Fibroblast of skin of back (primary cell): ENCODE measurements around the gene ZBTB34.

Experiments used
- DNase-seq: peaks from one replicate; pipeline ENCODE4 v3.0.0-alpha.2; 2013

The ZBTB34 gene

DNA sequence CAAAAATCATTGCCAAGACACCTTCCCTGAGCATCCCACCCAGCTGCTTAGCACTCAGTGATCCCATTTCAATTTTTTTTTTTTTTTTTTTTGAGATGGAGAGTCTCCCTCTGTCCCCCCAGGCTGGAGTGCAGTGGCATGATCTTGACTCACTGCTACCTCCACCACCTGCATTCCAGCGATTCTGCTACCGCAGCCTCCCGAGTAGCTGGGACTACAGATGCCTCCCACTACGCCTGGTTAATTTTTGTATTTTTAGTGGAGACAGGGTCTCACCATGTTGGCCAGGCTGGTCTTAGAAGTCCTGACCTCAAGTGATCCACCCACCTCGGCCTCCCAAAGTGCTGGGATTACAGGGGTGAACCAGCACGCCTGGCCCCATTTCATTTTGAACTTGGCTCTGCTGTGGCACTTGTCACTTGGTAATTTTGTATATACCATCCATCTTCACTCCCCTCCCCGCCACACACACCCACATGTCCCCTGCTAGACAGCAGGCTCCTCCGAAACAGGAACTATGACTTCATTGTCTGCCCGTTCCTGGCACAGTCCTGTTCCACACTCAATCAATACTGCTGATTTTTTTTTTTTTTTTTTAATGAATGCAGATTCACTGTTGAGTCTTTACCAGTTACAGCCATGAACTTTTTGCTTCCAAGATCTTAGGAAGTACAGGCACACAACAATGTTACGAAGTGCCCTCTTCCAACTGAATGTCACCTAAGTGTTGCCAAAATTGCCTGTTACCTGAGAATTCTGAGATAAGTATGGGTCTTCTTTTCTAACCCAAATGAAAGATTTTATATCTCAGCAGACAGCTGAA lies 17.3 kb upstream of the ZBTB34 start:
- DNase-seq, result no peak

DNA sequence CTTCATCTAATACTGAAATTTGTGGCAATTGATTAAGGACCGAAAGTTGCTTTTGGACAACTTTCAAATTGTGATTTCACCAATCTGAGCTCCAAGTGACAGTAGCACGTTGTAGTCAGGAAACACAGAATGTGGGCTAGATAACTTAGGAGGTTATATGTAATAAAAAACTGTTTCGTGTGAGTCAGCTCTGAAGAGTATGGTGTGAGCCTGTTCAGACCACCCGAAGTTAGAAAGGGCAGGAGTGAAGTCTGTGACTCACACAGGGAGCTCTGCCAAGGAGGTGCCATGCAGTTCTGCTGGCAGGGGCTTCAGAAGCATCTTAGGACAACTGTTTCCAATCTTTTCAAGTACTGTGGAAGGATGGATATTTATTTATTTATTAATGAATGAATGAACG lies 16.4 kb upstream of the ZBTB34 start:
- DNase-seq, result peak; percentile 81

DNA sequence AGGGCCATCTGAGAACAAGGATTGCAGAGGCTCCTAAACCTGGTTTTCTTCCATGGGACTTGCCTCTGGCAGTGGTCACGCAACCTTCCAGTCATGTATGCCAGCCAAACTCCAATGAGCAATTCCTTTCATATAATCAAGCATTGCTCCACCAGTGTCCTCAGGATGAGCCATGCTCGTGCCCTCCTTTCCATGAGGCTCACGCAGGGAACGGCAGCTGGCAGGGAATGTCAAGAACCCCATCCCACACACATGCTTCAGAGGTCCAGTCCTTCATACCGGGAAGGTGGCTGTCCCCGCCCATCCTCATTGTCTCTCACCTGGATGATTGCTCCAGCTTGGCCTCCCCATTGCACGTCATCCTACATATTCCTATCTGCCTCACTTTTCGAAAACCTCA lies 13.4 kb upstream of the ZBTB34 start:
- DNase-seq, result no peak

DNA sequence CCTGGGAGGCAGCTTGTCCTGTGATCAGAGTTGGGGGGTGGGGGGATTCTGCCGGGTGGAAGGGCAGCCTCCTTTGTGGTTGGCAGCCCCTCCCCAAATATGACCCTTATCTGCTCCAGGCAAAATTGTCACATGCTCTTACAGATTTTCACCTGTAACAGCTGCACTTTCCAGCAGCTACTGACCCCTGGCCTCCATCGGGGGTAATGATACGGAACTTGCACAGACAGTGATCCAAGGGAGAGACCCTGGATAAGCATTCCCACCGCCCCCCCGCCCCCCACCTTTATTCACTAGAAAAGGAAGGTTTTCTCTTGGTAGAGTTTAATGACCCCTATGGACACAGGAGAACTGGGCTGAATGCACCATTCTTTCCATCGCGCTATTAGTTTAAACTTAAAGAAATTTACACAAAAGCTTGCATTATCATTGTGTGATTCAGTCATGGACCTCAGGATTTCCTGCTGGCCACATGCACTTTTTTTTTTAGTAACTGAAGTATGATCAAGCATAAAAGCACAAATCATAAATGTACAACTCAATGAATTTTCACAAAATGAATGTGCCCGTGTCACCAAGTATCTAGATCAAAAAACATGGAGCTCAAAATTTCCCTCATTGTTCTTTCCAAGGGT lies 10.7 kb upstream of the ZBTB34 start:
- no peak for DNase-seq

DNA sequence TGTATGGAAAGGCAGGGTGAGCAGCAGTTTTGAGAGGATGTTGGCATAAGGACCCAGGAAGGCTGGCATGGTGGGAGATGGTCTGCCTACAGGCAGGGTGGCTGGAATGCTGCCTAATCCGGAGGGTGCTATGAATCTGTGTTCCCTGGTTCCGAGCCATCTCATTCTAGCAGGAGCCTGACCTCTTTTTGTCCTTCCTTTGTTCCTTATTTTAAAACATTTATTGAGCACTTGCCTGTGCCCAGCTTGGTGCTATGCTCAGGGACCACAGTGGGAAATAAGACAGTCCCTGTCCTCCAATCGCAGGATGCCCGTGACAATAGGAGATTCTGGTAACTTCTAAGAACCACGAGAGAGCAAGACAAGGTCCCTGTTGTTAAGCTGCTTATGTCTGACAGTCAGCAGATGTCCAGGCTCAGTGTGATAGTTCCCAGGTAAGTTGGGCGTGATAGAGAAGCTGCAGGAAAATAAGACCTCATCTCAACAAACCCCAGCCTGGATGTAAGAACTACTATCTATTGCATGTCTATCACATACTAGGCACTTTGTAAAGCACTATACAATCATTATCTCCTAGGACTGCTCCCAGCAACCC lies 9.1 kb upstream of the ZBTB34 start:
- DNase-seq, result no peak

DNA sequence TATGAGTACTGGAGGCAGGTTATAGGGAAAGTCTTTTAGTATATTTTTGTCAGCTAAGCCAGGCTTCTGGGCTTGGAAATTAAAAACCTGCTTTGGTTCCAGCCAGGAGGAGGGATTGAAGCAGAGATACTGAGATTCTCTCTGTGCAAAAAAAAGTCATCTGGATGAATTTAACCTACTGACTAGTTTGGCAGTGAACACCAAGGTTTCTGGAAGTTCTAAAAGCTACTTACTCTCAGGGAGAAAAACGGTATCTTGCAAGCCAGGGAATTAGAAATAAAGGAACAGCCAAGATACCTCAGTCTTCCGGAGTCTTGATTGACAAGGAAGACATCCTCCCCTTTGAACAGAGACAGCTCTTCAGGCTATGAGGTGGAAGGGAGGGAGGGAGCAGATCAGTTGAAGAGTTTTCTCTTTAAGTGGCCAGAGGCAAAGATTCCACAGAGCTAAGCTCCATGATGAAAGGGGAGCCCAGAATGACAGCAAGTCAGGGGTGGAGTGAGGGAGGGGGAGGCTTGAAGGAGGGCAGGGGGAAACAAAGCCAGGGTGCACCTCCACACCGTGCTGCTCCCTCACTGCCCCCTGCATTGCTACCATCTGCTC lies 8.3 kb upstream of the ZBTB34 start:
- no peak for DNase-seq

DNA sequence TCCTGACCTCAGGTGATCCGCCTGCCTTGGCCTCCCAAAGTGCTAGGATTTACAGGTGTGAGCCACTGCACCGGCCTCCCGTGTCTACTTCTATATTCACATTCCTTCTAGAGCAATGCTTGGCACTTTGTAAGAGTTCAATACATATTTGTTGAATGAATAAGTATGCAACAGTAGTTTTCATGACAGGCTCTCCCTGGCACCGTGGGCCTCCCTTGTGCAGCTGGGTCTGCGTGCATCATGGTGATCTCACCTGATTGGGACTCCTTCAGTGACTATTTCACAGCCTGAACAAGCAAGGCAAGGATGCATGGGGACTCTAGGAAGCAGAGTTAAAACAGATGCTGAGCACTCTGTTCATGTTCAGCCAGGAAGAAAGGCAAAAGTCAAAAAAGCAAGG lies 6.8 kb upstream of the ZBTB34 start:
- DNase-seq, result peak; percentile 61

DNA sequence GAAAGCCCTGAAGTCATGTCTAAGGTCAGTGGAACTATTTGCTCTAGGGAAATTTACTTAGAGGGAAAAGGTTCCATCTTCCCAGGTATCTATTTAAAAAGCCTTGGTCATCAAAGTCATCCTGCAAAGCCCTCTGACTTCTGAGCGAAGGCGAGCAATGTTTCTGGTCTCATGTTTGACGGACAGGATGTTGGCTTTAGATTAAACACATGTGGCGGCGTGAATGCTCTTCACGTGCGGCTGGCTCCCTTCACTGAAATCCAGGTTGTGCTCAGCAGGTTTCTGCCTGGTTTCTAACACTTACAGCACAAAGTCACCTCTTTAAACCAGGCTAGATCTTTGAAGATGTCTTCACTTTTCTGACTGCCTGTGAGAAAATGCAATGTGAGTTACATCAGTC lies 5.7 kb upstream of the ZBTB34 start:
- no peak for DNase-seq

DNA sequence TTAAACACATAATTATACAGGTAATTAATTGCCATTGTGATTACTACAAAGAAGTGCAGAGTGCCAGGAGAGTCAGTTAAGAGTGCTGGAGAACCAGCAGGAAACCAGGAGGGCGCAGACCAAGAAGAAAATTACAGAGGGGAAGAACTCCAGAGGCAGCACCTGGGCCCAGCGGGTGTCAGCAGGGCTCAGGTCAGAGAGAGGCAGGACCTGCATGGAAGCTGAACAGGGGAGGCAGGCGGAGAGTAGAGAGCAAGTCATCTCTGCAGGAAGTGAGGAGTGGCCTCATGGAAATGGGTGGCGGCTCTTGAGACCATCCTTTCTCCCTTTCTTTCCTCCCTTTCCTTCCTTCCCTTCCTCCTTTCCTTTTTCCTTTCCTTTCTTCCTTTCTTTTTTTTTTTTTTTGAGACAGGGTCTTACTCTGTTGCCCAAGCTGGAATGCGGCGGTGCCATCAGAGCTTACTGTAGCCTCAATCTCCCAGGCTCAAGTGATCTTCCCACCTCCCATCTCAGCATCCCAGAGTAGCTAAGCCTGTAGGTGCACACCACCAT lies 4.0 kb upstream of the ZBTB34 start:
- DNase-seq, result no peak

DNA sequence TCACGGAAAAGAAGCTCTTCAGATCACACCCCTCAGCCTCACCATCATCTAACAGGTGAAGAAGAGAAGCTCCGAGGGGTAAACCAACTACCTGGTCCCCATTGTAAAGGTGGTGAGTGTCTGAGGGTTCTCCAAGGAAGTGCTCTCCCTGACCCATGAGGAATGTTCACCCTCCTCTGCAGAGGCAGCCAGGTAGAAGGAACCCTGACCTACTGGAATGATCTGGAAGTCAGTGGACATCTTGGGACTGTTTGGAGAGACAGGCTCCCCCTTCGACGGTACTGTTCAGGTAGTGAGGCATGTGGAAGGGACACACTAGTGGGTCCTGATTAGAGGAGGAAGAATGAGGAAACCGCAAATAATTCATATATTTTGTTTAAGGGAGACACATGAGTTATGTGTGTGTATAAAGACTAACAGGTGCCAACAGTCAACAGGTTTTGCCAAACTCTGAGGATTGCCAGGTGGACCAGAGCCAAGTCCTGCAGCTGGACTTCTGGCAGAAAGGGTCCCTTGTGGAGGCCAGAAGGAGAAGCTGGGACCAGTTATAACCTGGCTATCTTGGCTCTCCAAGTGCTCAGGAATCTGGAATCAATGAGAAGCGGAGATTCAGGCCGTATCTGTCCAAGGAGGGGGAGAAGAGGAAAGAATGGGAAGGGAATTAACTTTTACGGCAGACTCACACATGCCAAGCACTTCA lies 3.0 kb upstream of the ZBTB34 start:
- no peak for DNase-seq

DNA sequence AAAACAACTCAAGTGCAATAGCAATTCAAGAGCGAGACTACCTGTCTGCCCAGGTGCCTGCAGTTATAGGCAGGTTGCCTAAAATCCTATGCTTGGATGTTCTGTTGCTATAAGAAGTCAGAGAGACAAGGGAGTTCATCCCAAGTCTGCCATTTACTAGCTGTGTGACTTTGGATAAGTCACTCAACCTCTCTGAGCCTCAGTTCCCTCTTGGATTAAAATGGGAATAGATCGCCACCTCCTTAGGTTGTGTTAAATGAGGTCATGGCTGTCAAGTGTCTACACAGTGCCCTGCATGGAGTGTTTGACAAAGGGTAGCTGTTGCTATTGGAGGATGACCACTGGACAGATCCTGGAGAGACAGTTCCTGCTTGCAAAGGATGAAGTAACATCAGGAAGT lies 1.3 kb upstream of the ZBTB34 start:
- no peak for DNase-seq

DNA sequence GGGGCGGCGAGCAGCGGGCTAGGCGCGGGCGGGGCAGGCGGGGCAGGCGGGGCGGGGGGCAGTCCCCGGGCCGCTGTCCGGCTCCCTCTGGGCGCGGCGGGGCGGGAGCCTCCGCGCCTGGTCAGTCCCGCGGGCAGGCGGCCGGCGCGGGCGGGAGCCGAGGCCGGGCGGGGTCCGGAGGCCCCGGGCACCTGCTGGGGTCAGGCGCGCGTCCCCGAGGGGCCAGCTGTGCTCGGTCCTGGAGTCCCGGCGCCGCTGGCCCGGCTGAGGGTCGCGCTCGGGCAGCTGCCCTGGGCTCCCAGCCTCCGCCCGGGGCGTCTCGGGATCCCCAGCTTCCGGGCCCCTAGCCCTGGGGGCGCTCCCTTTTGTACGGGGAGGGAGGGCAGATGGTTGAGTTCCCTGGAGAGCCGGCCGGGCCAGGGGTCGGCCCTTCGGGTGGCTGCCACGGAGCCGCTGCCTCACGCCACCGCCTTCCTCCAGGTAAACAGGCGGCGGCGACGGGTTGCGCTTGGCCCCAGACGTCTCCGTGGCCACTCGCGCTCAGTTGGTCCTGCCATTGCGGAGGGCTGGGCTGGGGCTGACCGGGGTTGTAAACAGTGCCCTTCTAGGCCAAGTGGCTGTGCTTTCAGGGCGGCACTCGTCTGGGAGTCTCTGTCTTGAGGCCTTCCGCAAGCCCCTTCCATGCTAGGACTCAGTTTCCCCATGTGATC lies 473 bp downstream of the ZBTB34 start:
- peak; percentile 16 for DNase-seq

DNA sequence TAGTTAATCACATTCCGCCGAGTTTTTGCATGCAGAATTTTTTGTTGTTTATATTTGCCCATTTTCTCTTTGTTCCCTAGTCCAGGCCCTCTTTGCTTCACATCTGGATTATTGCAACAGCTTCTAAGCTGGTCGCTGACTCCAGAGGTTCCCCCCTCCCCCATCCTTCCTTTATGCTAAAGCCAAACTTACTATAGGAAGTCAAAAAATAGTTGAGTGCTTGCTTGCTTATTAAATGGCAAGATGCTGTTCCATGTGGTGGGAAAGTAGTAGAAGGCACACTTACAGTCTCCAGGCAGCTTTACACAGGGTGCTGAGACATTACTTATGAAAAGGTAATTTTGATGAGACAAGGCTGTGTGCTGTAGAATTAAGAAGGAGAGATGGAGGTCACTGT lies 1.3 kb downstream of the ZBTB34 start:
- peak; percentile 24 for DNase-seq

DNA sequence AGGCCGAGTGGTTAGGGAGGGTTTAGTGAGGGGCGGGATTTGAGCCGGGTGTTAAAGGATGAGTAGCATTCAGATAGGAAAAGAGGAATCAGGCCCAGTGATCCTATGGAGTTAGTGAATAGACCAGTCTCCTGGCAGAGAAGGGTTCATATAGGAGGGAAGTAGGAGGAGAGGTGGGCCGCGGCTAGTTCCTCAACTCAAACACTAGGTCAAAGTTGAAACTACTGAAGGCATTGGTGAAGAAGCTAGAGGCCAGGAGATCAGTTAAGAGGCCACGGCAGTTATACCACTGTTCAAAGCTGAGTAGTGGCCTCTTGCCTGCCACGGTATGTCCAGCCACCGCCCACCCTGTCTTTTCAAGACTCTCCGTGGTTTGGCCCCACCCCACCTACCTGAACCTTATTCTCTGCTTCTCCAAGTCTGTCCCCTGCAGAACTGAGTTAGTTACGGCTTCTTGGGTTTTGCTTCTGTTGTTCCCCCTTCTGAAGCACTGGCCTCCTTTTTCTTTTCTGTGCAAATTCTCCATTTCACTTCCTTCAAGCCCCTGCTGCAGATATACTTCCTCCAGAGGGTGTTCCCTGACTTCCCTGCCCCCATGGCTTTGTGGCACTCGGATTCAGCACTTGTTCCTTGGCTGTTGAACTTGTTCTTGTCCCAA lies 1.8 kb downstream of the ZBTB34 start:
- no peak for DNase-seq

DNA sequence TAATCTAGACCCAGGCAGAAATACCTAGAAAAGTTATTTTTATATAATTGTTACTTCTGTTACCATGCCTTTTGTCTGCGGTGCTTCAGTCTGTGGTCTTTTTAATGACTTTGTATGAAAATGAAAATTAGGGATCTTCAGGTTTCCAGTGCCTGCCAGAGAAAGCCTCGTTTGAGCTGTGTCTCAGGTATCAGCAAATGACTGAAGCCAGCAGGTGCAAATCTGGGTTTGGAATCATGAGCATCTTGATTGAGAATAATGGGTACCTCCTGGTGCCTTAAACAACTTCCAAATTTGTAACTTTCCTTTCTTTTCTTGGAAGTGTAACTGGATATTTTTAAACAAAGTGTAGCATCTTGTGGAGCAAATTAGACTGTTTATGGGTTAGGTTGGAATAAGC lies 4.3 kb downstream of the ZBTB34 start:
- DNase-seq, result no peak

DNA sequence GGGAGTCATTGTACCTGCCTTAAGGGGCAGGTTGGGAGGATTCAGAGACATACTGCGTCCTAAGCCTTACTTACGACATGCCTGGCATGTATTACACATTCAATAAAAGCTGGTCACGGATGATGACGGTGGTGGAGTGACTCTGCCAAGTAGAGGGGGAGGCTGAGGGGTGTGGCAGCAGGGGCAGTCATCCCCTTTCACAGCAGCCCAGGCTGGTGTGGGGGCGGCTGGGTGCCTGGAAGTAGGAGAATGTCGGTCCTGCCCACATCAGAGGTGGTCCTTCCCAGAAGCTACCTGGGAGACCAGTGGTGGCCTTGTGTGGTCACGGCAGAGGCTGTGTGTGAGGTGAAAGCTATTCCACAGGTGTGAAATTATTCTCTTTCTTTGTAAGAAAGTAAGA lies 8.9 kb downstream of the ZBTB34 start:
- no peak for DNase-seq

DNA sequence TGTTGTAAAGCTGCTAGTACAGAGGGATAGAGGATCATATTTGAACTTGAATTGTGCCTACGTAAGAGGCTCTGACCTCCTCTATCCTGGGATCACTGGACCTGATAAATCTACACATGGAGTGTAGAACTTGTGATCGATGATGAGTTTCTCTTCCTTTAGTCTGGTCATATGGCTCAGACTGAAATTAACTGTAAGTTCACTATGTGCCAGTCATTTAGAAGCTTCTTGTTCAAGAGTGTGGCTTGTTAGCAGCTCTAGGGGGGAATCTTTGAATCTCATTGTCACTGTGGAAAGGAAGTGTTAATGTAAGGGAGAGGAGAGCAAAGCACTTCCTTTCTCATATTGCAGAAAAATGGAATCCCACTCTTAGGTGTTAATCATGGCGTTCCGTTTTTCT lies 12.1 kb downstream of the ZBTB34 start:
- DNase-seq, result no peak

DNA sequence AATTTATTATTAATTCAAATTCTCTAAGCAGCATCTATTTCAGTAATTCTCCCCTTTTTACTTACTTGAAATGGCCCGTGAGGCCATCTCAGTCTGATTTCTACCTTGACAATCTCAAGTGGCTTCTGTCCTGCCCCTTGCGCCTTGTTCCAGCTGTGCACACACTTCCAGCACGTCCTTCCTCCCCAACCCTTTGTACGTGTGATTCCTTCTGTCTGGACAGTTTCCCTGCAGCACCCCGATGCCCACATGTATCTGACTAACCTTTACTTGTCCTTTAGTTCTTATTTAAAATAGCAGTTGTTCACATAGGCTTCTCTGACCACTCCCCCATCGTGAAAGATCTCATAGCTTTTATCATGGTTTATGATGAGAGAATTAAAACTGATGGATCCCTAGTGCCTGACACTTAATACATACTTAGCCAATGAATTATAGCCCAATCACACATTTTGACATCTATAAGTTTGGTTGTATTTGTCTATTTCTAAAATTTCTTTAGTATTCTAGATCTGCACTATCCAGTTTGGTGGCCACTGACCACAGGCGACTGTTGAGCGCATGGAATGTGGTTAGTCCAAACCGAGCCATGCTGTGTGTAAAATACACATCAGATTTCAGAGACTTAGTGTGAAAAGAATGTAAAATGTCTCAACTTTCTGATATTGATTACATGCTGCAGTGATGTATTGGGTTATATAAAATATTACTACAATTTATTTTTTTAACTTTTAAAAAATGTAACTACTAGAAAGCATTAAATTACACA lies 14.3 kb downstream of the ZBTB34 start:
- DNase-seq, result peak; percentile 17

DNA sequence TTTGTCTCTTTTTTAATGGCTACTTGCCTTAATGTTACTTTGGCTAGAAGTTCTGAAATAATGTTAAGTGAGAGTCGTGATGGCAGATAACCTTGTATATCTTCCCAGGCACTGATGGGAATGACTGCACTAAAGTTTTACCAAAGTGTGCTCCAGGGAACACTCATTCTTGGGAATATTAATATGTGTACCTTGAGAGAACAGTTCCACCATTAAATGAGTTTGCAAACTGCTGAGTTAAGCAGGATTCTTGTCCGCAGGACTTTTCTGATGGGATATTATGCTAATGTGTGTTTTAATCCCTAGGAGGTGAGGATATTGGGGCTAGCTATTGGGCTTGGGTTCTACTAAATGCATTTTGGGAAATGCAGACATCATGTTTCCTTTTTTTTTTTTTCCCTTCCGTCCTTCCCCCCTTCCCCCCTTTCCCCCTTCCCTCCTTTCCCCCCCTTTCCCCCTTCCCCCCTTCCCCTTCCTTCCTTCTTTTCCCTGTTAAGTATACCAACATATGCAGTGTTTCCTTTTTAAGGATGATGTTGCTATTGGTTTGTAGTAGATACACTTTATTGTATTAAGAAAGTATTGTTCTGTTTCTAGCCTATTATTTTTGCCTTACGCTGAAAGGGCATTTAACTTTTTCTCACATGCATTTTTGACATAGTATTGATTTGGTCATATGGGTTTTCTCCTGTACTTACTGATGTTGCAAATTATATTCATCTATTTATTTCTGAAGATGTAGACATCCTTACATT lies 15.5 kb downstream of the ZBTB34 start:
- no peak for DNase-seq

DNA sequence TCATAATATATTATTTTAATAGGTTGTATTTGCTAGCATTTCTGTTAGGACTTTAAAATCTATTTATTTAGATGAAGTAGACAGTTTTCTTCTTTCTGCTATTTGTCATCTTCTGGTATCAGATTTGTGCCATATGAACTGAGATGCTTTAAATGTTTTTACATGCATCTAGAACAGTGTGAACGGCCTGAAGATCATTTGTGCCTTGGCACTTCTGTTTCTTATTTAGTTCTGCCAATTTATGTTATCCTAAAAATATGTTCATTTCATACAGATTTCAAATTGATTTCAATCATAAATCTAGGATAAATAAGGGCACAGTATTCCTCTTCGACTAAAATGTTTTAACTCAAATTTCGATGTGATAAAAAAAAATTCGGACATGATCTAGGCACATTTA lies 16.1 kb downstream of the ZBTB34 start:
- DNase-seq, result no peak
